H9 (cell line): ENCODE data around the gene IFT57. TPM values are rescaled to one million over a fixed set of nuclear protein-coding genes. Genes with fewer than 3 reads are reported as not detected.

Experiments
- DNase-seq: peaks from one replicate; pipeline ENCODE4 v3.0.0-alpha.2; 2017
- H2AFZ ChIP-seq: one replicate; pipeline ENCODE4 v1.6.1; 2013; ENCODE audit warnings: mild to moderate bottlenecking, low read length, control low read depth, moderate library complexity
- H2AK5ac ChIP-seq: 2 replicates; pipeline ENCODE4 v1.6.1; 2013; ENCODE audit warnings: low read length, control low read depth, mixed read lengths; ENCODE audit not compliant: insufficient read length
- H2BK120ac ChIP-seq: one replicate; pipeline ENCODE4 v1.6.1; 2013; ENCODE audit warnings: low read depth, mild to moderate bottlenecking, low read length, control low read depth, inconsistent platforms; ENCODE audit not compliant: poor library complexity, severe bottlenecking
- H2BK12ac ChIP-seq: 2 replicates; pipeline ENCODE4 v1.6.1; 2013; ENCODE audit warnings: low read length, control low read depth, mixed read lengths, low read depth; ENCODE audit not compliant: insufficient read length
- H2BK15ac ChIP-seq: 2 replicates; pipeline ENCODE4 v1.6.1; 2013; ENCODE audit warnings: low read depth, low read length, control low read depth
- H2BK20ac ChIP-seq: one replicate; pipeline ENCODE4 v1.6.1; 2013; ENCODE audit warnings: low read depth, mild to moderate bottlenecking, low read length, control low read depth, inconsistent platforms; ENCODE audit not compliant: poor library complexity, severe bottlenecking
- H2BK5ac ChIP-seq: 2 replicates; pipeline ENCODE4 v1.6.1; 2013; ENCODE audit warnings: low read length, control low read depth, mixed read lengths; ENCODE audit not compliant: insufficient read length
- H3K14ac ChIP-seq: 2 replicates; pipeline ENCODE4 v1.6.1; 2013; ENCODE audit warnings: low read length, control low read depth; ENCODE audit not compliant: insufficient read depth
- H3K18ac ChIP-seq: 2 replicates; pipeline ENCODE4 v1.6.1; 2013; ENCODE audit warnings: low read depth, mild to moderate bottlenecking, mixed read lengths, low read length, control low read depth; ENCODE audit not compliant: insufficient read length
- H3K23ac ChIP-seq: 2 replicates; pipeline ENCODE4 v1.6.1; 2013; ENCODE audit warnings: low read length, control low read depth, mixed read lengths, low read depth; ENCODE audit not compliant: insufficient read length
- H3K23me2 ChIP-seq: 2 replicates; pipeline ENCODE4 v1.6.1; 2013; ENCODE audit warnings: low read depth, mild to moderate bottlenecking, mixed read lengths, low read length, control low read depth; ENCODE audit not compliant: insufficient read length, poor library complexity, severe bottlenecking
- H3K27ac ChIP-seq: 2 replicates; pipeline ENCODE4 v1.5.1; 2013; ENCODE audit warnings: low read length, control low read depth, mixed read lengths, low read depth; ENCODE audit not compliant: insufficient read length
- H3K27me3 ChIP-seq: 2 replicates; pipeline ENCODE4 v1.6.1; 2013; ENCODE audit warnings: low read length, control low read depth, inconsistent platforms; ENCODE audit not compliant: insufficient read depth
- H3K4ac ChIP-seq: 2 replicates; pipeline ENCODE4 v1.6.1; 2013; ENCODE audit warnings: low read depth, mild to moderate bottlenecking, control low read depth, inconsistent platforms, low read length, moderate library complexity
- H3K4me1 ChIP-seq: 2 replicates; pipeline ENCODE4 v1.6.1; 2013; ENCODE audit warnings: low read length, control low read depth, inconsistent platforms; ENCODE audit not compliant: insufficient read depth
- H3K4me2 ChIP-seq: 2 replicates; pipeline ENCODE4 v1.6.1; 2013; ENCODE audit warnings: low read length, control low read depth, mixed read lengths; ENCODE audit not compliant: insufficient read length, insufficient read depth
- H3K56ac ChIP-seq: 2 replicates; pipeline ENCODE4 v1.6.1; 2013; ENCODE audit warnings: low read depth, mild to moderate bottlenecking, mixed read lengths, low read length, control low read depth; ENCODE audit not compliant: insufficient read length
- H3K79me1 ChIP-seq: 2 replicates; pipeline ENCODE4 v1.6.1; 2013; ENCODE audit warnings: low read depth, mild to moderate bottlenecking, moderate library complexity, low read length, control low read depth, inconsistent platforms; ENCODE audit not compliant: insufficient read depth, poor library complexity, severe bottlenecking
- H3K79me2 ChIP-seq: 2 replicates; pipeline ENCODE4 v1.6.1; 2013; ENCODE audit warnings: low read length, control low read depth, inconsistent platforms; ENCODE audit not compliant: insufficient read depth
- H3K9ac ChIP-seq: 2 replicates; pipeline ENCODE4 v1.6.1; 2013; ENCODE audit warnings: low read length, control low read depth, mixed read lengths; ENCODE audit not compliant: insufficient read length; ENCODE audit errors: extremely low read depth
- H3K9me3 ChIP-seq: one replicate; pipeline ENCODE4 v1.6.1; 2013; ENCODE audit warnings: low read depth, low read length, inconsistent platforms; ENCODE audit not compliant: control insufficient read depth
- H3T11ph ChIP-seq: one replicate; pipeline ENCODE4 v1.6.1; 2013; ENCODE audit warnings: mild to moderate bottlenecking, low read length, control low read depth, inconsistent platforms
- H4K20me1 ChIP-seq: one replicate; pipeline ENCODE4 v1.6.1; 2013; ENCODE audit not compliant: control insufficient read depth, insufficient read length, insufficient read depth
- H4K5ac ChIP-seq: 2 replicates; pipeline ENCODE4 v1.6.1; 2013; ENCODE audit warnings: low read depth, mild to moderate bottlenecking, mixed read lengths, low read length, control low read depth; ENCODE audit not compliant: insufficient read length
- H4K8ac ChIP-seq: replicated peaks from 2 replicates; pipeline ENCODE4 v1.6.1; 2013; ENCODE audit warnings: low read length, control low read depth, mixed read lengths, low read depth; ENCODE audit not compliant: insufficient read length
- H4K91ac ChIP-seq: 2 replicates; pipeline ENCODE4 v1.6.1; 2013; ENCODE audit warnings: low read depth, mild to moderate bottlenecking, moderate library complexity, mixed read lengths, low read length, control low read depth; ENCODE audit not compliant: insufficient read length
- H3K27ac Mint-ChIP-seq, 3 experiments: 2 replicates in 2 of 3; 3 replicates in 1 of 3; pipeline ENCODE4 v1.8.0; 2020 to 2021; ENCODE audit warnings: mixed read lengths in 3 of 3, mild to moderate bottlenecking in 1 of 3, moderate library complexity in 1 of 3
- H3K27me3 Mint-ChIP-seq: 2 replicates; pipeline ENCODE4 v1.8.0; 2021; ENCODE audit warnings: low read depth, mild to moderate bottlenecking, moderate library complexity, mixed read lengths
- H3K36me3 Mint-ChIP-seq, 3 experiments: 2 replicates in 2 of 3; 3 replicates in 1 of 3; pipeline ENCODE4 v1.8.0; 2020 to 2021; ENCODE audit warnings: low read depth in 3 of 3, mixed read lengths in 3 of 3; ENCODE audit not compliant: insufficient read depth in 1 of 3
- H3K4me1 Mint-ChIP-seq, 2 experiments: 2 replicates each; pipeline ENCODE4 v1.8.0; 2020; ENCODE audit warnings: mixed read lengths in 2 of 2
- H3K4me3 Mint-ChIP-seq, 2 experiments: 2 replicates in 1 of 2; 3 replicates in 1 of 2; pipeline ENCODE4 v1.8.0; 2020 to 2021; ENCODE audit warnings: mild to moderate bottlenecking in 2 of 2, mixed read lengths in 2 of 2, moderate library complexity in 1 of 2
- H3K9me3 Mint-ChIP-seq, 2 experiments: 2 replicates in 1 of 2; 3 replicates in 1 of 2; pipeline ENCODE4 v1.8.0; 2020; ENCODE audit warnings: mild to moderate bottlenecking in 2 of 2, mixed read lengths in 2 of 2, moderate library complexity in 1 of 2
- CTCF ChIP-seq: fragments of 200-600 bp; sonication (generic); conservative IDR thresholded peaks from 3 replicates; pipeline ENCODE4 v1.8.0; 2021; ENCODE audit warnings: antibody characterized with exemption, mild to moderate bottlenecking
- WGBS: extraction: QIAGEN DNeasy Blood & Tissue Kit; methylation state at CpG from one replicate; pipeline ENCODE4 v1.1.7; 2013; ENCODE audit warnings: missing lambda C conversion rate, low lambda C conversion rate, mixed read lengths; ENCODE audit not compliant: insufficient read length; ENCODE audit errors: extremely low coverage; 5-methylcytosine and 5-hydroxymethylcytosine counted together
- total RNA-seq: library from RNA; stranded (reverse); gene quantifications from 2 replicates; pipeline ENCODE4 v1.2.1, GENCODE V29; 2021

Gene IFT57
- total RNA-seq, 1 experiment from 2014 or later, result 21.4 TPM

- Histone ChIP-seq H3K18ac (no peak overlapping the region), H2BK20ac (no peak overlapping the region), H3K23ac (no peak overlapping the region), H2BK15ac (no peak overlapping the region), H3K27ac (no peak overlapping the region), H3K4ac (no peak overlapping the region), H2AFZ (no peak overlapping the region), H3K27me3 (no peaks in the 10 kb centered on the region), H4K20me1 (no peaks in the 10 kb centered on the region), H2BK12ac (no peak overlapping the region), H2AK5ac (no peak overlapping the region), H2BK5ac (no peak overlapping the region), H4K5ac (no peak overlapping the region), H3K79me2 (no peaks in the 10 kb centered on the region), H3K23me2 (no peaks in the 10 kb centered on the region), H3T11ph (no peak overlapping the region), H4K91ac (no peak overlapping the region), H4K8ac (no peak overlapping the region), H3K4me2 (no peak overlapping the region), H3K56ac (no peak overlapping the region), H3K4me1 (peaks cover 4% of the 10 kb centered on the region; the same call in 1 of the 2 replicates), H3K9ac (no peak overlapping the region), H3K9me3 (no peaks in the 10 kb centered on the region), H3K79me1 (no peaks in the 10 kb centered on the region), H2BK120ac (no peak overlapping the region), H3K14ac (no peak overlapping the region)
- Mint-ChIP-seq H3K27ac (no peak overlapping the region; a peak in 1 of 7 replicates), H3K9me3 (no peaks in the 10 kb centered on the region; a peak in 1 of 5 replicates), H3K4me1 (peaks cover 15 to 16% of the 10 kb centered on the region in 2 experiments), H3K27me3 (no peaks in the 10 kb centered on the region; the same call in 1 of the 2 replicates), H3K4me3 (no peak overlapping the region), H3K36me3 (no peaks in the 10 kb centered on the region; a peak in 1 of 7 replicates)
- DNase-seq, result no peak
- no peak for TF ChIP-seq CTCF
- no CpG with 5 or more reads among the region's 3 CpGs for WGBS
Measured at GRCh38 chr3:108122276-108122675, 99.9 kb downstream of the IFT57 start.
